Stimulated activated CD8-positive, alpha-beta memory T cell treated with anti-CD3 and anti-CD28 coated beads, Interleukin-12 subunit alpha, Interleukin-12 subunit beta, amount 100 ng/mL, for 24 hours (primary cell): ENCODE data around the gene AXIN1.
"Not testable (repeated sequence)": the region's sequence is repeated elsewhere in the genome, so short reads cannot be mapped to it uniquely, and the experiment has no call there.

Experiments
- DNase-seq: peaks from one replicate; pipeline ENCODE4 v3.0.0-alpha.2; 2020; ENCODE audit errors: extremely low read depth

Gene AXIN1

DNA sequence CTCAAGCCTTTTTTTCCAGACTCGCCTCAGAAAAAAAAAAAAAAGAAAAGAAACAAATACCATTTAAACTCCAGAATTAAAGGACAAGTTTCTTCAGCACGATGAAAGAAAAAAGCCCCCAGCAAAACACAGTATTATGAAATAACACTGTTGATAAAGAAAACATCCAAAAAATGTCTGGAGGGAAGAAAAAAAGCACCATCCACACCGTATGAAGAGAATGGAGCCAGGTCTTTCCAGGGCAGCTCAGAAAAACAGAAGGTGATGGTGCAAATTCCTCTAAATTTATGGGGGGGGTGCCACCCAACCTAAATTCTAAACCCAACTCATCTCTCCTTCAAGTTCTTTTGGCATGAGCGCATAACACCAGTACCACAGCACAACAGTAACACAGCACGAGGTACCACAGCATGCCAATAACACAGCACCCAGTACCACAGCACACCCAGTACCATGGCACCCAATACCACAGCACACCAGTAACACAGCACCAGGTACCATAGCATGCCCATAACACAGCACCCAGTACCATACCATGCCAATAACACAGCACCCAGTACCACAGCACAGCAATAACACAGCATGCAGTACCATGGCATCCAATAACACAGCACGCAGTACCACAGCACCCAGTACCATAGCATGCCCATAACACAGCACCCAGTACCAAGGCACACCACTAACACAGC is 19.0 kb downstream of the AXIN1 start:
- no peak for DNase-seq

DNA sequence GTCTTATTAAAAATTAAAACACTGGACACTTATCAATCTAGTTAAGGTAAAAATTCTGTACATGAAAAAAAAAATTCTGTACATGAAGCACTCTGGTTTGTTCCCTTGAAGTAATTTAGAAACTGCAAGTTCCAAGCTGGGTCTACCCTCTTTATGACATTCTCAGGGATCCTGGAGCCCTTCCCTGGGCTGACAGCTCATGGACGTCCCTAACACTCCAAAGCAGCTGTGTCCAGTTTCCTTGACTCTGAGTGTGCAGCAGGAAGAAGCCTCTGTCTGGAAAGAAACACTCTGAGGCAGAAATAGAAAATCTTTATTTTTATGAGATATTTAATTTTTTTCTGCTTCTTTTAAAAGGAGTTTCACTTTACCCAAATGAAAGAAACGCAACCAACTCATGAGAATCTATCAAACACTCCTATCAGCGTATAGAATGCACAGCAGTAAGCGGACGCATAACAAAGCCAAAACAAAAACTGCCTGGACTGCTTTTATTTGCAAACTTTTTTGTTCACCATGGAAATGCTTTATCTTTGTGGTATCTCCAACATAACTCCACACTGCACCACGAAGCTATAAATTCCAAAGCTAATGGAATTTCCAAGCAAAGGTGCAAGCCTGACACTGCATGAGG is 21.2 kb downstream of the AXIN1 start:
- not testable (repeated sequence) for DNase-seq

DNA sequence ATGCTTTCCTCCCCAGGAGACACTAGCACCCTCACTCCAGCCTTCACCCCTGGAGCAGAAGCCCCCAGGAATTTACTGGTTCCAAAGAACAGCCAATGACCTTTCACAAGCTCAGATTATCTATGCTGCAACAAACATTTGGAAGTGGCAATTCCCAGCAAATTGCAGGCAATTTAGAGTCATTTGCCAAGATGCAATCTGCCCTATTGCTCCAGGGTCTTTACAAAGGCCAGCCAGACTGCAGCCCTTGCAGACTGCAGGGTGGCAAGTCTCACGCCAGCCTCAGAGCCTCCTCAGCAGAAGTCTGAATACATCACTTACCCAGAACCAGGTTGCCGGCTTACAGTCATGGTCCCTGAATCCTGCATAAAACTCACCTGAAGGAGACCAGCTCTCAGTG is 21.8 kb downstream of the AXIN1 start:
- DNase-seq: no peak

DNA sequence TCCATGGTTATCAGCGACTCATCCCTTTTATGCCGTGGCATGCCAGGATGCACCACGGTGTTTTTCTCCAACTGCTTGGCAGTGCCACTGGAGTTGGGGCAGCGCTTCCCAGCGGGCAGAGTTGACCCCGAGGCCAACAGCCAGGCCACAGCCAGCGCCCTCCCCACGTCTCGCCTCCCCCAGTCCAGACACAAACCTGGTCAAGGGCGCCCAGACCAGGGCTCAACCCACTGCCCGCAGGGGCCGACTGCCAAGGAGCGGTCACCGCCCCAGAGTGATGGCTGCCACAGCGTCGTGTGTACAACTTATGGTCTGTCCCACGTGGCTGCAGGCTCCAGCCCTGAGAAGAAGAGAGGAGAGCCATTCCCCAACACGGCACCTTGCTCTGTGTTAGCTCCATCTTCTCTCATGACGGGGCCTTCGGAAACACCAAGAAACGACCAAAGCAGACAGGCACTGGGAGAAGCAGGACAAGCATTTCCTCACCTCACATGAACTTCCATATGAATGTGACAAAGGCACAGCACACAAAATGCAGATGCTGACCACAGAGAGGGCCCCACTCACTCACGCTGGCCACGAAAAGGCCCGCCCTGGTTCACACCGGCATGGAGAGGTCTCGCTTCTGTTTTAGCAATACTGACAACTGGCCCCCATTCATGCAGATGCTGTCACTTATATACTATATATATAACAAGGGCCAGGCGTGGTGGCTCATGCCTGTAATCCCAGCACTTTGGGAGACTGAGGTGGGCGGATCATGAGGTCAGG is 27.0 kb downstream of the AXIN1 start:
- no peak for DNase-seq

DNA sequence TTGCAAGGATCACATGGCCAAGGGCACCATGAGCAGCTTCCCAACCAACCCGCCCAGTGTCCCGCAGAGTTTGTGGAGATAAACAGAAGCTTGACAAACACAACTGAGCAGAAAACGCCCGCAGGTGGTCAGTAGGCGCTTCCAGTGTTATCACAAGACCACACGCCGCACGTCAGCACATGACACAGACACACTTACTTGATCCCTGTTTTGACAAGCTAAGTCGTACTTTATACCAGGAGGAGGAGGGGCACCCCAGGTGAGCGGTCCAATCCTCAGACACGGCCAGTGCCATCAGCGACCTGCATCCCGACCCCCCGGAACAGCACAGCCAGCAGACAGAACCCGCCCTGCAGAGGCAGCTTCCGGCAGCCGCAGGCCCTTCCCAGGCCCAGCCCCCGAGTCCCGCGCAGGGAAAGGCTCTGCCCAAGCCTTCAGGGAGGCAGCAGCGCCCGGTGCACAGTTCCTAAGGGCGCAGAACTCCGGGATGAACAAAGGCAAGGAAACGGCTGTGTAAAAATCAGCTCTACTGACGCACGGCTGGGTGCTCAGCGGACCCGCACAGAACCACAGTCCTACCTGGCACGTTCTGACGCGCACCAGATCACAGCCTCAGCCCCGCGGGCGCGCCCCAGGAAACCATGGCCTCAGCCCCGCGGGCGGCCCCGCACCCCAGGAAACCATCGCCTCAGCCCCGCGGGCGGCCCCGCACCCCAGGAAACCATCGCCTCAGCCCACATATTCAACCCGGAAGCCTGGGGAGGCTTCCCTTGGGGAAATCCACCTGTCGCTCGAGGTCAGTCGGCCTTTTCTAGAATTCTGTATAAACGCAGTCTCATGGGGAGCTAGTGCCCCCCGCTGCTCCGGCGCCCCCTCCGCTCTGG is 27.8 kb downstream of the AXIN1 start:
- DNase-seq: no peak

DNA sequence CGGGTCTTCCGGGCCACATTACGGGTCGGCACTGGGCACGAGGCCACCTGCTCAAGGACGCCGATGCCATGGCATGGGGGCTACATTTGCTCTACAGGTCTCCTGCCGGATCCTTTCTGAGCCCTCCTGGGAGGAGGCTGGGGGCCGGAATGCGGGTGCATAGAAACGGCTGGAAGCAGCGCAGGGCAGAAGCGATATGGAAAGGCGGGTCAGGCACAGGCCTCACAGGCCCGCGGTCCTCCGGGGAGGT is 28.4 kb downstream of the AXIN1 start:
- no peak for DNase-seq

DNA sequence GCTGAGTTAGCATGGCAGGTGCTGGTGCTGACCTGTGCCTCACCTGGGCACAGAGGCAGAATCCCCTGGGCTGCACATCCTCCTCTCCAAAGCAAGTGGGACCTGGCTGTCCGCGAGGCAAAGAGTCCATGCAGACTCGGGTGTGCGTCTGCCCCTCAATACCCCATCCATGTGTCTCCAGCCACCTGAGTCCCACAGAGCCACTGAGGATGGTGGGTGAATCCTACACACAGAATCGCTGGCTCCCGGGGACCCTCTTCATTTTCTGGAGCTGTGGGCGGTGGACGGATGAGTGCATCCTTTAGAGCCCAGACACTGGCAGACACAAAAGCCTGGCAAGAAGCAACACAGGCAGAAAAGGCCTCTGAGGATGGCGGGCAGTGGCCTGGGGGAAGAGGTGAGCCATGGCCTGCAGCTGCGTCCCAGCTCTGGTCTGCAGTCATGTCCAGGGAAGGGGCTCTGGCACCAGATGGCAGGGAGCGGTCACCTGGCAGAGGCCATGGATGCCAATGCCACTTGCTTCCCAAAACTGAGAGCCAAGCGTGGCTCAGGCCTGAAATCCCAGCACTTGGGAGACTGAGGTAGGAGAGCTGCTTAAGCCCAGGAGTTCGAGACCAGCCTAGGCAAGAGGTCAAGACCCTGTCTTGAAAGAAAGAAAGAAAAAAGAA is 29.9 kb downstream of the AXIN1 start:
- DNase-seq: no peak

DNA sequence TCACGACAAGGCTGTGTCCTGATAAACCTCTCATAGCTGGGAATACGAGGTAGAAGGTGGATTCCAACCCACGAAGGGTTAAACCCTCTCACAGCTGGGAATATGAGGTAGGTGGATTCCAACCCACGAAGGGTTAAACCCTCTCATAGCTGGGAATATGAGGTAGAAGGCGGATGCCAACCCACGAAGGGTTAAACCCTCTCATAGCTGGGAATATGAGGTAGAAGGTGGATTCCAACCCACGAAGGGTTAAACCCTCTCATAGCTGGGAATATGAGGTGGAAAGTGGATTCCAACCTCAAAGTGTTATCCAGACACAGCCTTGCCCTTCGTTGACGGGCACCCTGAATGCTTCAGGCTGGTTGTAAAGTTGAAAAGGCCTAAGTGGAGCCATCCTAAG is 31.0 kb downstream of the AXIN1 start:
- no peak for DNase-seq

DNA sequence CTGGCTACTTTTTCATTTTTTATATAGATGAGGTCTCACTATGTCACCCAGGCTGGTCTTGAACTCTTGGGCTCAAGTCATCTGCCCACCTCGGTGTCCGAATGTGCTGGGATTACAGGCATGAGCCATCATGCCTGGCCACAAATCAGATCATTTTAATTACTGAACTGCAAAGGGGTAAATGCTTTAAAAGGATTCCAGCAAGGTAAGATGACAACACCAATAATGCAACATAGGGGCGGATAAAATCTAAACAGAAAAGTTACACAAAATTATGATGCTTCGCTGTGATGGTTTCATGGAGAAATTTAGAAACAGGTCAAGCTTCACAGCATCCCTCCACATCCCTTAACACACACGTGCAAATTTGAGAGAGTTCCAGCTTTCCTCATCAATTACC is 32.3 kb downstream of the AXIN1 start:
- no peak for DNase-seq

DNA sequence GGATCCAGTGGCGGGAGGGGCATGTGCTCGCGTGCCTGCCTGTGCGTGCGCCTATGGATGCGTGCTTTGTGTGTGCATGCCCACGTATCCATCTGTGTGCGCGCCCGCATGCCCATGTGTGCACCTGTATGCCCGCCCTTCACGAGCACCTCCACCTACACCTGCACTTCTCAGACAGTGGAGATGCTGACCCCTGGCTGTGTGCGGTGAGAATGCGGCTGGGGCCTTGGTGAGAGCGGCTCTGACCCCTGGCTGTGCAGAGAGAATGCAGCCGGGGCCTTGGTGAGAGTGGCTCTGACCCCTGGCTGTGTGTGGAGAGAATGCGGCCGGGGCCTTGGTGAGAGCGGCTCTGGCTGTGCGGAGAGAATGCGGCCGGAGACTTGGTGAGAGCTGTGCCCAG is 33.9 kb downstream of the AXIN1 start:
- DNase-seq: no peak

DNA sequence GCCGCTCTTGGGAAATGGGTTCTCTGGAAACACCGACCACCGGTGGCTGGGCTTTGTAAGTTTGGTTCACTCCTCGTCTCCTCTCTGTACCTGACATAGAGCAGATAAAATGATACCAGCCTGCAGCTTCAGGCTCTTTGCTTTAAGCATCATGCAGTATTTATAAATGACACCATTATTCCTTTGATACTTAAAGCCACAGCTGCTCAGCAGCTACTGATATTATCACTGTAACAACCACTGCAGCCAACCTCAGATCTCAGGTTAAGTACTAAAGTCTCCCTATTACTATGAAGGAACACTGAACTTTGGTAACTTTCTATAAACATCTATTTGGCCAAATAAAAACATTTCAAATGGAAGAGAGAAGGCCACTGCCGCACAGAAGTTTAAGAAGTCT is 34.9 kb downstream of the AXIN1 start:
- DNase-seq: no peak

DNA sequence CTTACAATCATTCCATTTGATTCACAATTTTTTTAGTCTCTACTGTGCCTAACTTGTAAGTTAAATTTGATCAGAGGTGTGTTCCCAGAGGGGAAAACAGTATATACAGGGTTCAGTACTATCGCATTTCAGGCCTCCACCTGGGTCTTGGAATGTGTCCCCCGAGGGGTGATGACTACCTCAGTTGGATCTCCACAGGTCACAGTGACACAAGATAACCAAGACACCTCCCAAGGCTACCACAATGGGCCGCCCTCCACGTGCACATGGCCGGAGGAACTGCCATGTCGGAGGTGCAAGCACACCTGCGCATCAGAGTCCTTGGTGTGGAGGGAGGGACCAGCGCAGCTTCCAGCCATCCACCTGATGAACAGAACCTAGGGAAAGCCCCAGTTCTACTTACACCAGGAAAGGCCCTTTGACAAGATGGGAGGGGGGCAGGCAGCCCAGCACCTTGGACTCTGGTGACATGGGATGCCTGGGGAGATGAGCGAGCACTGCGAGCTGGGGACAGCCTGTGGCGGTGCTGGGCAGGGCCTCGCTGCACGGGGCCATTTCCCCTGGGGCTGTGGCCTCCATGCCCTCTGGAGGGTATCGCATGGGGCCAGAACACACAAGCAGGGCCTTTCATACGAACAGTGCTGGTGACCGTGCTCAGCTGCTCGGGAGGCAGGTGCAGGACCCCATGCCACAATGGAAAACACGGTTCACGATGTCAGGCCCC is 35.6 kb downstream of the AXIN1 start:
- DNase-seq: no peak

DNA sequence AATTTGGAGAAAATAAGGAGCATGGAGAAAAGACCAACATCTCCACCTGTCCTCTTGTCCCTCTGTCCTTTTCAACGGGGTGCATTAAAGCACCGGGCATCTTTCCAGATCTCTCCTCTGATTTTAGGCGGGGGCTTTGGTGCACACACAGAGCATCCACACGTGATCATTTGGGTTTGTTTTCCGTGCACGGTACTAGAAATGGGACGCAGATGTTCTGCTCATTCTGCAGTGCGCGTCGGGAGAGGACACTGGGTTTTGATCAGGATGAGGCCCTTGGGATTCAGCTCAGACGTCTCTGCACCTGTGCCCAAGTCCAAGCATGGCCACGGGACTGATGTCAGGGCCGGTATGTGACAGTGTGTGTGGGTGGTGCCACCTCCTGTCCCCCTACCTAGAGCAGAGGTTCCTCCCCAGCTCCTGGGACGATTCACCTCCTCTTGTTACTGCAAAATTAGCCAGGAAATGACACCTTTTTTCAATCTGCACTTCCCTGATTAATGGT is 37.7 kb downstream of the AXIN1 start:
- no peak for DNase-seq

DNA sequence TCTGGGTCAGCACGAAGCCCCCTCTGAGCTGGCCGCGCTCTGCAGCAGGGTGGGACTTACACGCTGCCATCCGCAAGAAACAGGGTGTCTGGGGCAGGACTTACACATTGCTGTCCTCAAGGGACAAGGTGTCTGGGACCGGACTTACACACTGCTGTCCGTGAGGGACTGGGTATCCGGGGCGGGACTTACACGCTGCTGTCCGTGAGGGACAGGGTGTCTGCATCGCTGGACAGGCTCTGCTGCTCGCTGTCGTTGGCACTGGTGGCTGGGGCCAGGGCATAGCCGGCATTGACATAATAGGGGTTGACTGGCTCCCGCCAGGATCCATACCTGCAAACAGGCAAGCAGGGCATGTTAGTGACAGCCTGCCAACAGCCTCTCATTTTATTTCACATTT is 38.2 kb downstream of the AXIN1 start:
- no peak for DNase-seq

DNA sequence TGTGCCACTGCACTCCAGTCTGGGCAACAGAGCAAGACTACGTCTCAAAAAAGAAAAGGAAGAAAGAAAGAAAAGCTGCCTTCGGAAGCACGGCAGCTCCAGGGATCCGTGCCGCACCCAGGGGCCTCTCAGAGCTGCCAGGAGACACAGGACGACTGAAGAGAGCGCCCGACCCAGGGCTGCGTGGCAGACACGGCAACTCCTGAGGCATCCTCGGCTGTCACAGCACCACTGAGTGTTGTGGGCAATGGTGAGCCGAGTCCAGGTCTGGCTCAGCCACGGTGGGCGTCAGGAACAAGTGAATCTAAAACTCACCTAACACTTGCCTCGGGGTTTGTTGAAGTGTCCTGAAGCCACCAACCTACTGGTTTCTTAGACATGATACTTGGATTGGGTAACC is 40.8 kb downstream of the AXIN1 start:
- no peak for DNase-seq

DNA sequence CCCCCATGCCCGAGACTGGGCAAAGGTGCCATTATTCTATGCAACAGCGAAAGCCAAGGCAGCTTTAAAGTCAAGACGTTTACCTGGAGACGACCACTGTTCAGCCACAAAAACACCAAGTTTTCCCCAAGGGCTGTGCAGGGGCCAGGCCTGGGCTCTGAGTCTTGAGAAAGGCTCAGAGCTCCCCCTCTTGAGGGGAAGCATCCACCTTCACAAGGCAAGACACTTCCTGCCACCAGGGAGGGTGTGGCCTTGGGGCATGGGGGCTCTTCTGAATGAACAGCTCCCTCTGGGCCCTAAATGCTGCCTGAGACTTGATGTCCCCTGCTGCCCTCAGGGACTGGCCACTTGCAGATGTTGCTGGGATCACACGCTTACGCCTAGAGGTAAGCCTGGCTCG is 43.0 kb downstream of the AXIN1 start:
- no peak for DNase-seq

DNA sequence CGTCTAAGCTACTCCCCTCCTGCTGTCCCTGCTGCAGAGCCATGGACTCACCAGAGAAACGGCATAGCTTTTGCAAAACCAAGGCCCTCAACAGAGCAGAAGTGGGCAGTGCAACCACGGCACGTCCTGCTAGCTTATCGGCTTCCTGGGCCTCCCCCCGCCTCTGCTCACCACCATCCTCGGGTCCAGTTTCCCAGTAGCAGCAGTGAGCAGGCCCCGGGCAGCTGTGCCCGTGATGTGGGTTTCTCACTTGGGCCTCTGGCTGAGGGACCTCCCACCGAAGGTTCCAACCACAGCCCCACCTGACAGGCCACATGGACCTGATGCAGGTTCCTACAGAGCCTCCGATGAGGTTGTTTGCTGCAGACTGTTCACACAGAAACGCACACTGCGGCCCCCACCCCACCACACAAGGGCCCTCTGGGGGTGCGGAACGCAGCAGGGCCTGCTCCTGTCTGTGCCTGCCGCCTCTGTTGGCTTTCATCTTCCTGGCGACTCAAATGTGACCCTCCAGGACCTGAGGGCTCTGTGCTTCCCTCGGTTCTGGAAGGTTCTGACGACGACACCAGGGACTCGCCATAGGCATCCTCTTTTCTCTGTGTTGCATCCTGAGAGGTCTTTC is 44.7 kb downstream of the AXIN1 start:
- DNase-seq: no peak

DNA sequence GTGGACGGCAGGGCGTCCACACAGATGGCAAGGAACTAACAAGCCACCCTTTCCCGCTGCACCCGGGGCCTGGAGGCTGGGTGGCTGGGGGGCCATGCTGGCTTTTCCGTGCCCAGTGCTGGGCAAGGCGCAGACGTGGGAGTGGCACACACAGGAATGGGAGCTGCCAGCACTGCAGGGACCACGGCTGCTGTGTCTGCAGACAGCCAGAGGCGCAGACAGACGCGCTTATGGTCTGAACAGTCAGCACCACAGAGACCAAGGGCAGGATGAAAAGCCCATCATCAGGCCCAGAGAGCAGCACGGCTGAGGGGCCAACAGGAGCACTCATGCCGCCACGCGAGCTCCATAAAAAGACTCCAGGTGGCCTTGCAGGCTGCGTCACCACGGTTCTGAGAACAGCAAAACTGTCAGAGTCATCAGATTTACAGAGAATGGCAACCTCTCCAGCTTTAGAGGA is 45.6 kb downstream of the AXIN1 start:
- DNase-seq: no peak

DNA sequence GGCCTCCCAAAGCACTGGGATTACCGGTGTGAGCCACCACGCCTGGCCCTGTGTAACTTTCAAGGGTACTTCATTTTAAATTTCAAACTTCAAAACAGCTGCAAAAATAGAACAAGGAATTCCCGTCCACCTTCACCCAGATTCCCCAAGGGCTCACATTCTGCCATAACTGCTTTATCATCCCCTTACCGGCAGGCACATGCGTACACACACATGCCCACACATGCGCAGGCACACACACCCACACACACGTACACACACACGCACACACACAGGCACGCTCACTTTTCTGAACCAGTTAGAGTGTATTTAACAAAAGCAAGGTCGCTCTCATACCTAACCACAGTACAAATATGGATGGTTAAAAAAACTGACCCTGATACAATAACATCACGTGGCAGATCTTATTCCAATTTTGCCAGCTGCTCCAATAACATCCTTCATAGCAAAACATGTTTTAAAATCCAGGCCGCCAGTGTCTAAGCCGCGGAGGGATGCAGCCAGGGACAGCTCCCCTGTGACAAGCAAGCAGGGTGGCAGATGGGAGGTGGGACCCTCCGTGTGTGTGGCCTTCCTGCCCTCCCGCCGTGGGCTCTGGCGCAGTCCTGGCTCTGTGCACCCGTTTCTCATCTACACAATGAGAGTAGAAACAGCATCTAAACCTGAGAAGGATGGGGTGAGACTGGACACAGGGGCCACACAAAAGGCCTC is 46.5 kb downstream of the AXIN1 start:
- DNase-seq: no peak
